ENCODE data around the gene TPCN1.

- TF ChIP-seq CTCF (IDR thresholded peaks at IDR 0.05; ENCODE audit: poor library complexity) (no peak), EZH2 (IDR thresholded peaks at IDR 0.05; ENCODE audit: borderline replicate concordance) (no peak), EZH2phosphoT487 (IDR thresholded peaks at IDR 0.05; ENCODE audit: low read depth, severe bottlenecking, unreplicated experiment) (no peak)
Measured at GRCh38 chr12:113239288-113239771, 18.1 kb downstream of the TPCN1 start.

Data from hepatocyte (in vitro differentiated cells).